OCI-LY3 (cell line): ENCODE results near the gene PNKP.

Experiments used
- H2AFZ ChIP-seq: fragments of 200-600, 300-600 bp; shearing (Covaris generic); 2 replicates; pipeline ENCODE4 v1.6.0; 2014; ENCODE audit warnings: antibody characterized with exemption, low read depth, low read length
- H3K27ac ChIP-seq: fragments of 200-600, 300-600 bp; sonication (generic); 2 replicates; pipeline ENCODE4 v1.5.1; 2014; ENCODE audit warnings: mild to moderate bottlenecking, low read length, moderate library complexity, mixed read lengths
- H3K27me3 ChIP-seq: fragments of 200-600, 300-600 bp; sonication (generic); 2 replicates; pipeline ENCODE4 v1.6.1; 2014; ENCODE audit warnings: low read depth, low read length, mixed read lengths
- H3K36me3 ChIP-seq: fragments of 200-600, 300-600 bp; sonication (generic); replicated peaks from 2 replicates; pipeline ENCODE3; 2014; ENCODE audit warnings: low read depth, low read length, mixed read lengths
- H3K4me1 ChIP-seq: fragments of 300-600, 200-600 bp; sonication (generic); 2 replicates; pipeline ENCODE4 v1.6.1; 2014; ENCODE audit warnings: low read length, mixed read lengths
- H3K4me2 ChIP-seq: fragments of 200-600, 300-600 bp; sonication (generic); 2 replicates; pipeline ENCODE4 v1.6.1; 2014; ENCODE audit warnings: low read length, mixed read lengths
- H3K4me3 ChIP-seq: fragments of 300-600, 200-600 bp; sonication (generic); 2 replicates; pipeline ENCODE4 v1.5.1; 2014; ENCODE audit warnings: antibody characterized with exemption, mild to moderate bottlenecking, low read length, moderate library complexity
- H3K79me2 ChIP-seq: fragments of 300-600, 200-600 bp; shearing (Covaris generic); 2 replicates; pipeline ENCODE4 v1.6.1; 2014; ENCODE audit warnings: mild to moderate bottlenecking, low read length, mixed read lengths
- H3K9ac ChIP-seq: fragments of 300-600, 200-600 bp; shearing (Covaris generic); 2 replicates; pipeline ENCODE4 v1.6.0; 2014; ENCODE audit warnings: mild to moderate bottlenecking, low read length, moderate library complexity
- H3K9me3 ChIP-seq: fragments of 200-600, 300-600 bp; shearing (Covaris generic); 2 replicates; pipeline ENCODE4 v1.6.1; 2014; ENCODE audit warnings: low read length, mixed read lengths; ENCODE audit not compliant: insufficient read depth
- H4K20me1 ChIP-seq: fragments of 200-600, 300-600 bp; sonication (generic); 2 replicates; pipeline ENCODE4 v1.6.1; 2016; ENCODE audit warnings: low read length, mixed read lengths; ENCODE audit not compliant: insufficient read depth
- EZH2phosphoT487 ChIP-seq: fragments of 200-600 bp; shearing (Covaris generic); IDR thresholded peaks from 2 replicates; pipeline ENCODE4 v1.6.1; 2018; ENCODE audit warnings: antibody characterized with exemption, mixed run types, low read depth
- TF ChIP-seq, protein P1 (sequence below): fragments of 200-600, 300-600 bp; sonication (generic); IDR thresholded peaks from 2 replicates; pipeline ENCODE4 v1.5.1; 2014; ENCODE audit warnings: antibody characterized with exemption, low read length, low read depth

PNKP gene

GRCh38 chr19:49873834-49874233 lies 6.5 kb upstream of the PNKP start:
- no peaks in the 10 kb centered on the region; the same call in 1 of the 2 replicates for H4K20me1 ChIP-seq
- H3K4me3 ChIP-seq, result no peak overlapping the region
- H3K27ac ChIP-seq, result no peak overlapping the region
- H3K4me1 ChIP-seq, result peaks cover 16% of the 10 kb centered on the region
- H3K79me2 ChIP-seq, result peaks cover 31% of the 10 kb centered on the region
- H3K9me3 ChIP-seq, result no peaks in the 10 kb centered on the region
- no peak overlapping the region for H3K4me2 ChIP-seq
- H3K27me3 ChIP-seq, result no peaks in the 10 kb centered on the region
- no peak overlapping the region for H2AFZ ChIP-seq
- no peak overlapping the region for H3K9ac ChIP-seq
- no peak for TF ChIP-seq EZH2phosphoT487
- TF ChIP-seq, protein P1, sequence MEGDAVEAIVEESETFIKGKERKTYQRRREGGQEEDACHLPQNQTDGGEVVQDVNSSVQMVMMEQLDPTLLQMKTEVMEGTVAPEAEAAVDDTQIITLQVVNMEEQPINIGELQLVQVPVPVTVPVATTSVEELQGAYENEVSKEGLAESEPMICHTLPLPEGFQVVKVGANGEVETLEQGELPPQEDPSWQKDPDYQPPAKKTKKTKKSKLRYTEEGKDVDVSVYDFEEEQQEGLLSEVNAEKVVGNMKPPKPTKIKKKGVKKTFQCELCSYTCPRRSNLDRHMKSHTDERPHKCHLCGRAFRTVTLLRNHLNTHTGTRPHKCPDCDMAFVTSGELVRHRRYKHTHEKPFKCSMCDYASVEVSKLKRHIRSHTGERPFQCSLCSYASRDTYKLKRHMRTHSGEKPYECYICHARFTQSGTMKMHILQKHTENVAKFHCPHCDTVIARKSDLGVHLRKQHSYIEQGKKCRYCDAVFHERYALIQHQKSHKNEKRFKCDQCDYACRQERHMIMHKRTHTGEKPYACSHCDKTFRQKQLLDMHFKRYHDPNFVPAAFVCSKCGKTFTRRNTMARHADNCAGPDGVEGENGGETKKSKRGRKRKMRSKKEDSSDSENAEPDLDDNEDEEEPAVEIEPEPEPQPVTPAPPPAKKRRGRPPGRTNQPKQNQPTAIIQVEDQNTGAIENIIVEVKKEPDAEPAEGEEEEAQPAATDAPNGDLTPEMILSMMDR, result no peak
- peaks cover 5% of the 10 kb centered on the region for H3K36me3 ChIP-seq

DNA sequence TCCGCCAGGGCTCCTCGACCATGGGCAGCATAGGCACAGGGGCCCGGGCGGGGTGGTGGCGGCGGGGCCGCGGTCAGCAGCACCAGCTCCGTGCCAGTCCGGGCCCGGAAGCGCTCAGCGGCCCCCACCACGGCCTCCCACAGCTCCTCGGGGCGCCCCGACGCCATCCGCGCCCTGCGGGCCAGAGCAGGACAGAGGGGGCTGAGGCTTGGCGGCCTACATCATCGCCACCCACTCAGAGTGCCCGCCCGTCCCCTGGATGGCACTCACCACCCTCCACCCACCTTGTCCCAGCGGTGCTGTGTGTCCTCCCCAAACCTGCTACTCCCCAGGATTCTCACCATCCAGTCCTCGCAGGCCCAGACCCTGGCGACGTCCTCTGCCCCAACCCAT lies 5.7 kb upstream of the PNKP start:
- Histone ChIP-seq H3K9ac (no peak overlapping the region), H3K27me3 (no peaks in the 10 kb centered on the region), H3K9me3 (no peaks in the 10 kb centered on the region), H3K27ac (no peak overlapping the region), H2AFZ (no peak overlapping the region), H3K4me1 (peaks cover 9% of the 10 kb centered on the region), H3K4me2 (no peak overlapping the region), H3K36me3 (peaks cover 3% of the 10 kb centered on the region), H3K4me3 (no peak overlapping the region), H3K79me2 (peaks cover 24% of the 10 kb centered on the region), H4K20me1 (no peaks in the 10 kb centered on the region)
- TF ChIP-seq, protein P1, result no peak
- no peak for TF ChIP-seq EZH2phosphoT487

DNA sequence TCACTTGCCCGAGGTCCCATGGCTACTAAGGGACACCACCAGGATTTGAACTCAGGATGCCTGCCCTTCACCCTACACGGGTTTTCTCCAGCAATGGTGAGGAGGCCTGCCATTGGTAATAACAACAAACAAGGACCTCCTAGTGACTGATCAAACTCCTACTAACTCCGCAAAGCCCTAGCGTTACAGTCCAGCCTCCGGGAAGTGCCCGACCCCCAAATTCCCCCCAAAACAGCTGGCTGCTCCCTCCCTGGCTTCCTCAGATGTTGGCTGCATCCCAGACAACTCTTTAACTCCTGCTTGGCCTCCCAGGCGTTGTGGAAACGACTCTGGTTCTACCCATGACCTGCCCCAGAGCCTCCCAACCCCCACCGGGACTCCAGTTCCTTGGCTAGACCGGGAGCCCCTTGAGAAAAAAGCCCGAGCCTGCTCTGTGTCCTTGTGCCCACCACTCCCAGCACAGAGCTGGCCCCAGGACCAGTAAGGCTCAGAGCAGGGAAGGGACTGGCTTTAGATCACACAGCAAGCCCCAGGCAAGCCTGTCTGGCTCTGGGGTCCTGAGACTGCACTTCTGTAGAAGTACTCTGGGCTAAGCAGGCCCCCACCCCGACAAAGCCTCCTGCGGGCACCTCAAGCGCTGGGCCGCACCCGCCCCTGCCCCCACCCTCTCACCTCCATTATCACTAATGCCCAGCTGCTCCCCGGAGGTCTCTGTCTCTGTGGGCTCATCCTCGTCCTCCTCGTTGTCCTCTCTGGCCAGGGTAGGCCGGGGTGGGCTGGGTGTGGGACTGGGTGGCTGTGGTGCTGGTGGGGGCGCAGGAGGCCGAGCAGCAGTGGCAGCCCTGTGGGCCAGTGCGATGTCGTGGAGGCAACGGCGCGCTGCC lies 5.1 kb upstream of the PNKP start:
- Histone ChIP-seq H3K4me2 (no peak overlapping the region), H3K4me3 (no peak overlapping the region), H2AFZ (no peak overlapping the region), H3K4me1 (peaks cover 7% of the 10 kb centered on the region), H3K9ac (no peak overlapping the region), H3K9me3 (no peaks in the 10 kb centered on the region), H3K36me3 (peaks cover 3% of the 10 kb centered on the region), H3K27ac (no peak overlapping the region), H3K27me3 (no peaks in the 10 kb centered on the region), H4K20me1 (no peaks in the 10 kb centered on the region), H3K79me2 (peaks cover 22% of the 10 kb centered on the region)
- TF ChIP-seq, protein P1, result no peak
- TF ChIP-seq EZH2phosphoT487, result no peak

GRCh38 chr19:49871349-49871985 lies 4.1 kb upstream of the PNKP start:
- Histone ChIP-seq H3K9ac (no peak overlapping the region), H4K20me1 (no peaks in the 10 kb centered on the region), H3K4me3 (no peak overlapping the region), H3K27ac (no peak overlapping the region), H3K4me1 (peaks cover 8% of the 10 kb centered on the region), H3K79me2 (peaks cover 27% of the 10 kb centered on the region), H3K9me3 (no peaks in the 10 kb centered on the region), H3K27me3 (no peaks in the 10 kb centered on the region), H2AFZ (no peak overlapping the region), H3K4me2 (no peak overlapping the region), H3K36me3 (peaks cover 3% of the 10 kb centered on the region)
- no peak for TF ChIP-seq EZH2phosphoT487
- TF ChIP-seq, protein P1, result no peak
